Measurements from ENCODE around the gene DOCK1.

DOCK1 gene

GRCh38 chr10:126903656-126904360 lies 1.4 kb upstream of the DOCK1 start:
- no peak for DNase-seq (ENCODE audit: low read depth)
- H3K4me3 ChIP-seq (ENCODE audit: low read depth, low read length), result no peak overlapping the region
- no peak for TF ChIP-seq CTCF (conservative IDR thresholded peaks at IDR 0.05; ENCODE audit: low read depth, low read length)

- DNase-seq (ENCODE audit: low read depth), result peak; percentile 15
- peak overlapping the region; percentile 81 for H3K4me3 ChIP-seq (ENCODE audit: low read depth, low read length)
- no peak for TF ChIP-seq CTCF (conservative IDR thresholded peaks at IDR 0.05; ENCODE audit: low read depth, low read length)
These were observed 761 bp upstream of the DOCK1 start for GRCh38 chr10:126904516-126904817.

GRCh38 chr10:126905776-126906703 lies 812 bp downstream of the DOCK1 start:
- peak overlapping the region; percentile 81 for H3K4me3 ChIP-seq (ENCODE audit: low read depth, low read length)
- peak; percentile 29 for DNase-seq (ENCODE audit: low read depth)

GRCh38 chr10:126906704-126907422 lies 1.6 kb downstream of the DOCK1 start:
- DNase-seq (ENCODE audit: low read depth), result no peak
- no peak for TF ChIP-seq CTCF (conservative IDR thresholded peaks at IDR 0.05; ENCODE audit: low read depth, low read length)
- H3K4me3 ChIP-seq (ENCODE audit: low read depth, low read length), result peak overlapping the region; percentile 81

More at GRCh38 chr10:126905776-126906703, 812 bp downstream of the DOCK1 start:
- TF ChIP-seq CTCF (conservative IDR thresholded peaks at IDR 0.05; ENCODE audit: low read depth, low read length), result no peak

- TF ChIP-seq CTCF (conservative IDR thresholded peaks at IDR 0.05; ENCODE audit: low read depth, low read length), result peak; percentile 23
- no peak for DNase-seq (ENCODE audit: low read depth)
- H3K4me3 ChIP-seq (ENCODE audit: low read depth, low read length), result no peak overlapping the region
These were observed 2.3 kb downstream of the DOCK1 start for GRCh38 chr10:126907423-126907970.

GRCh38 chr10:126908225-126908624 lies 3.0 kb downstream of the DOCK1 start:
- no peak for TF ChIP-seq CTCF (conservative IDR thresholded peaks at IDR 0.05; ENCODE audit: low read depth, low read length)
- H3K4me3 ChIP-seq (ENCODE audit: low read depth, low read length), result no peak overlapping the region
- DNase-seq (ENCODE audit: low read depth), result no peak

Data from choroid plexus epithelial cell (primary cell).